ENCODE results near the gene TCF20. TPM values are rescaled to one million over a fixed set of nuclear protein-coding genes. Genes with fewer than 3 reads are reported as not detected.

TCF20 gene
- total RNA-seq, 1 donor from 2014 or later = 13.0 TPM

GRCh38 chr22:42263944-42264343, 6.5 kb downstream of the TCF20 start:
- no peak overlapping the region for H3K27ac ChIP-seq (ENCODE audit: low read depth, low read length)
- H3K4me3 ChIP-seq (ENCODE audit: low read length in 3 of 3) = no peak overlapping the region
- no peak overlapping the region for H3K9ac ChIP-seq (ENCODE audit: low read depth in 1 of 3, low read length in 3 of 3)
- H3K36me3 ChIP-seq (ENCODE audit: control insufficient read depth in 3 of 3, insufficient read depth in 3 of 3, low read length in 3 of 3) = no peaks in the 10 kb centered on the region
- peaks cover 3 to 13% (median 3%) of the 10 kb centered on the region in 3 donors for H3K4me1 ChIP-seq (ENCODE audit: control insufficient read depth in 3 of 3, insufficient read depth in 3 of 3, low read length in 3 of 3)
- H3K9me3 ChIP-seq (ENCODE audit: control insufficient read depth in 3 of 3, low read length in 3 of 3) = no peaks in the 10 kb centered on the region
- no peaks in the 10 kb centered on the region for H3K27me3 ChIP-seq (ENCODE audit: control insufficient read depth in 3 of 3, insufficient read depth in 3 of 3, low read length in 3 of 3)

- Histone ChIP-seq H3K4me1 (ENCODE audit: control insufficient read depth in 3 of 3, insufficient read depth in 3 of 3, low read length in 3 of 3) (peaks cover 0 to 9% (median 0%) of the 10 kb centered on the region in 3 donors), H3K9me3 (ENCODE audit: control insufficient read depth in 3 of 3, low read length in 3 of 3) (no peaks in the 10 kb centered on the region)
Observed at GRCh38 chr22:42262964-42263363, 7.5 kb downstream of the TCF20 start.

GRCh38 chr22:42261296-42261695, 9.2 kb downstream of the TCF20 start:
- H3K9me3 ChIP-seq (ENCODE audit: control insufficient read depth in 3 of 3, low read length in 3 of 3) = no peaks in the 10 kb centered on the region
- H3K4me3 ChIP-seq (ENCODE audit: low read length in 3 of 3) = no peak overlapping the region
- no peak overlapping the region for H3K27ac ChIP-seq (ENCODE audit: low read depth, low read length)
- no peaks in the 10 kb centered on the region for H3K27me3 ChIP-seq (ENCODE audit: control insufficient read depth in 3 of 3, insufficient read depth in 3 of 3, low read length in 3 of 3)
- H3K9ac ChIP-seq (ENCODE audit: low read depth in 1 of 3, low read length in 3 of 3) = no peak overlapping the region
- no peaks in the 10 kb centered on the region for H3K36me3 ChIP-seq (ENCODE audit: control insufficient read depth in 3 of 3, insufficient read depth in 3 of 3, low read length in 3 of 3)
- peaks cover 0 to 9% (median 0%) of the 10 kb centered on the region in 3 donors for H3K4me1 ChIP-seq (ENCODE audit: control insufficient read depth in 3 of 3, insufficient read depth in 3 of 3, low read length in 3 of 3)

More at GRCh38 chr22:42262964-42263363, 7.5 kb downstream of the TCF20 start:
- H3K4me3 ChIP-seq (ENCODE audit: low read length in 3 of 3) = no peak overlapping the region
- H3K27me3 ChIP-seq (ENCODE audit: control insufficient read depth in 3 of 3, insufficient read depth in 3 of 3, low read length in 3 of 3) = no peaks in the 10 kb centered on the region
- H3K9ac ChIP-seq (ENCODE audit: low read depth in 1 of 3, low read length in 3 of 3) = no peak overlapping the region
- no peak overlapping the region for H3K27ac ChIP-seq (ENCODE audit: low read depth, low read length)
- H3K36me3 ChIP-seq (ENCODE audit: control insufficient read depth in 3 of 3, insufficient read depth in 3 of 3, low read length in 3 of 3) = no peaks in the 10 kb centered on the region

DNA sequence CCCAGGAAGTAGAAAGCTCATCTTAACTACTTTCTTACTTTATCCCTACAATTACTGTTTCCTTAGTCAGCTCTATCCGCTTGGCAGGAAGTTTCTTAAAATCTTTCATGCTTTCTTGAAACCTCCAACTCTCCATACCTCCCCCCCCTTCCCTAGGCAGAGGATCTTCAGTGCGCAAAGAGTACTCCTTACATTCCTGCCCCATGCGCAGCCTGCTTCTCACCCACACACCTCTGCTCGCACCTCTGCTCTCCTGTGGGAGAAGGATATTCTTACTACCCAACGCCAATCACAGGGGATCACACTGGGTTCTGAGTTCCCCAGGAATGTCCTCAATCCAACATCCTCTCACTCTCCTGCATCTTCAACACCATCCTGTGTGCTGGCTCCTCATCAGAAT, 12.3 kb downstream of the TCF20 start:
- Histone ChIP-seq H3K9ac (ENCODE audit: low read depth in 1 of 3, low read length in 3 of 3) (no peak overlapping the region), H3K9me3 (ENCODE audit: control insufficient read depth in 3 of 3, low read length in 3 of 3) (no peaks in the 10 kb centered on the region), H3K4me1 (ENCODE audit: control insufficient read depth in 3 of 3, insufficient read depth in 3 of 3, low read length in 3 of 3) (peaks cover 0 to 4% (median 0%) of the 10 kb centered on the region in 3 donors), H3K27ac (ENCODE audit: low read depth, low read length) (no peak overlapping the region), H3K27me3 (ENCODE audit: control insufficient read depth in 3 of 3, insufficient read depth in 3 of 3, low read length in 3 of 3) (no peaks in the 10 kb centered on the region), H3K4me3 (ENCODE audit: low read length in 3 of 3) (no peak overlapping the region), H3K36me3 (ENCODE audit: control insufficient read depth in 3 of 3, insufficient read depth in 3 of 3, low read length in 3 of 3) (no peaks in the 10 kb centered on the region)

DNA sequence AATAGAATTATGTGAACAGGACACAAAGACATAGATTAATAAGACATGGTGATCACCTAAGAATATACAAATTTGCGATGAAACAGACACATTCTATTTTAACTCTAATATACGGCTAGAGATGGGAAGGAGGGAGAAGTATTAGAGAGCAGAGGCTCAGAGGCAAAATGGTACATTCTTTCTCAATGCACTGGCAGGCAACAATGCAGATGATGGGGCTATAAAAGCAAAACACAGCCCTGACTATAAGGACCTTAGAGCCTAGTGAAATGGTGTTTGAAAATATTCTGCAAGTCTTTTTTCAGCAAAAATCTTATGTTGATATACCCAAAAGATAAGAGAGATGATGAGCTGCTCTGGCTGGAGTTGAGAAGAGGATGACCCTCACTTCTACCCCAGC, 13.1 kb downstream of the TCF20 start:
- Histone ChIP-seq H3K36me3 (ENCODE audit: control insufficient read depth in 3 of 3, insufficient read depth in 3 of 3, low read length in 3 of 3) (no peaks in the 10 kb centered on the region), H3K27ac (ENCODE audit: low read depth, low read length) (no peak overlapping the region), H3K9ac (ENCODE audit: low read depth in 1 of 3, low read length in 3 of 3) (no peak overlapping the region), H3K9me3 (ENCODE audit: control insufficient read depth in 3 of 3, low read length in 3 of 3) (no peaks in the 10 kb centered on the region), H3K4me3 (ENCODE audit: low read length in 3 of 3) (no peak overlapping the region), H3K4me1 (ENCODE audit: control insufficient read depth in 3 of 3, insufficient read depth in 3 of 3, low read length in 3 of 3) (peaks cover 0 to 4% (median 0%) of the 10 kb centered on the region in 3 donors), H3K27me3 (ENCODE audit: control insufficient read depth in 3 of 3, insufficient read depth in 3 of 3, low read length in 3 of 3) (no peaks in the 10 kb centered on the region)

GRCh38 chr22:42256930-42257329, 13.5 kb downstream of the TCF20 start:
- H3K27ac ChIP-seq (ENCODE audit: low read depth, low read length) = no peak overlapping the region
- H3K36me3 ChIP-seq (ENCODE audit: control insufficient read depth in 3 of 3, insufficient read depth in 3 of 3, low read length in 3 of 3) = no peaks in the 10 kb centered on the region
- no peaks in the 10 kb centered on the region for H3K9me3 ChIP-seq (ENCODE audit: control insufficient read depth in 3 of 3, low read length in 3 of 3)
- no peaks in the 10 kb centered on the region for H3K27me3 ChIP-seq (ENCODE audit: control insufficient read depth in 3 of 3, insufficient read depth in 3 of 3, low read length in 3 of 3)
- H3K9ac ChIP-seq (ENCODE audit: low read depth in 1 of 3, low read length in 3 of 3) = no peak overlapping the region
- peaks cover 0 to 4% (median 0%) of the 10 kb centered on the region in 3 donors for H3K4me1 ChIP-seq (ENCODE audit: control insufficient read depth in 3 of 3, insufficient read depth in 3 of 3, low read length in 3 of 3)
- no peak overlapping the region for H3K4me3 ChIP-seq (ENCODE audit: low read length in 3 of 3)

GRCh38 chr22:42256220-42256619, 14.2 kb downstream of the TCF20 start:
- Histone ChIP-seq H3K4me3 (ENCODE audit: low read length in 3 of 3) (no peak overlapping the region), H3K4me1 (ENCODE audit: control insufficient read depth in 3 of 3, insufficient read depth in 3 of 3, low read length in 3 of 3) (peaks cover 0 to 4% (median 0%) of the 10 kb centered on the region in 3 donors), H3K9me3 (ENCODE audit: control insufficient read depth in 3 of 3, low read length in 3 of 3) (no peaks in the 10 kb centered on the region), H3K9ac (ENCODE audit: low read depth in 1 of 3, low read length in 3 of 3) (no peak overlapping the region), H3K27ac (ENCODE audit: low read depth, low read length) (no peak overlapping the region), H3K36me3 (ENCODE audit: control insufficient read depth in 3 of 3, insufficient read depth in 3 of 3, low read length in 3 of 3) (no peaks in the 10 kb centered on the region), H3K27me3 (ENCODE audit: control insufficient read depth in 3 of 3, insufficient read depth in 3 of 3, low read length in 3 of 3) (no peaks in the 10 kb centered on the region)

GRCh38 chr22:42249831-42250230, 20.6 kb downstream of the TCF20 start:
- Histone ChIP-seq H3K27me3 (ENCODE audit: control insufficient read depth in 3 of 3, insufficient read depth in 3 of 3, low read length in 3 of 3) (no peaks in the 10 kb centered on the region), H3K9me3 (ENCODE audit: control insufficient read depth in 3 of 3, low read length in 3 of 3) (no peaks in the 10 kb centered on the region), H3K27ac (ENCODE audit: low read depth, low read length) (no peak overlapping the region)

DNA sequence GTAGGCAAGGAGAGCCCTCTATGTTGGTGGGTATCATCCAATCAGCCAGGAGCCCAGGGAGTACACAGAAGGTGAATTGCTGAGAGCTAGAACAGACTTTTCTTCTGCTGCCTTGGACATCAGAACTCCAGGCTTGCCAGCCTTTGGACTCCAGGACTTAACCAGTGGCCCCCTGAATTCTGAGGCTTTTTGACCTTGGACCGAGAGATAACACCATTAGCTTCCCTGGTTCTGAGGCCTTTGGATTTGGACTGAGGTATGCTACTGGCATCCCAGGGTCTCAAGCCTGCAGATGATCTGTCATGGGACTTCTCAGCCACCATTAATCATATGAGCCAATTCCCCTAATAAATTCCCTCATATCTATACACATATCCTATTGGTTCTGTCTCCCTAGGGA, 21.5 kb downstream of the TCF20 start:
- no peak overlapping the region for H3K4me3 ChIP-seq (ENCODE audit: low read length in 3 of 3)
- no peaks in the 10 kb centered on the region for H3K36me3 ChIP-seq (ENCODE audit: control insufficient read depth in 3 of 3, insufficient read depth in 3 of 3, low read length in 3 of 3)
- H3K9ac ChIP-seq (ENCODE audit: low read depth in 1 of 3, low read length in 3 of 3) = no peak overlapping the region
- no peak overlapping the region for H3K27ac ChIP-seq (ENCODE audit: low read depth, low read length)
- H3K27me3 ChIP-seq (ENCODE audit: control insufficient read depth in 3 of 3, insufficient read depth in 3 of 3, low read length in 3 of 3) = no peaks in the 10 kb centered on the region
- no peaks in the 10 kb centered on the region for H3K4me1 ChIP-seq (ENCODE audit: control insufficient read depth in 3 of 3, insufficient read depth in 3 of 3, low read length in 3 of 3)
- no peaks in the 10 kb centered on the region for H3K9me3 ChIP-seq (ENCODE audit: control insufficient read depth in 3 of 3, low read length in 3 of 3)

More at GRCh38 chr22:42249831-42250230, 20.6 kb downstream of the TCF20 start:
- no peak overlapping the region for H3K9ac ChIP-seq (ENCODE audit: low read depth in 1 of 3, low read length in 3 of 3)
- no peaks in the 10 kb centered on the region for H3K36me3 ChIP-seq (ENCODE audit: control insufficient read depth in 3 of 3, insufficient read depth in 3 of 3, low read length in 3 of 3)
- no peak overlapping the region for H3K4me3 ChIP-seq (ENCODE audit: low read length in 3 of 3)
- no peaks in the 10 kb centered on the region for H3K4me1 ChIP-seq (ENCODE audit: control insufficient read depth in 3 of 3, insufficient read depth in 3 of 3, low read length in 3 of 3)

GRCh38 chr22:42247596-42247995, 22.9 kb downstream of the TCF20 start:
- H3K4me3 ChIP-seq (ENCODE audit: low read length in 3 of 3) = no peak overlapping the region
- H3K27me3 ChIP-seq (ENCODE audit: control insufficient read depth in 3 of 3, insufficient read depth in 3 of 3, low read length in 3 of 3) = no peaks in the 10 kb centered on the region
- H3K27ac ChIP-seq (ENCODE audit: low read depth, low read length) = no peak overlapping the region
- no peaks in the 10 kb centered on the region for H3K9me3 ChIP-seq (ENCODE audit: control insufficient read depth in 3 of 3, low read length in 3 of 3)
- H3K36me3 ChIP-seq (ENCODE audit: control insufficient read depth in 3 of 3, insufficient read depth in 3 of 3, low read length in 3 of 3) = no peaks in the 10 kb centered on the region
- H3K9ac ChIP-seq (ENCODE audit: low read depth in 1 of 3, low read length in 3 of 3) = no peak overlapping the region
- no peaks in the 10 kb centered on the region for H3K4me1 ChIP-seq (ENCODE audit: control insufficient read depth in 3 of 3, insufficient read depth in 3 of 3, low read length in 3 of 3)

DNA sequence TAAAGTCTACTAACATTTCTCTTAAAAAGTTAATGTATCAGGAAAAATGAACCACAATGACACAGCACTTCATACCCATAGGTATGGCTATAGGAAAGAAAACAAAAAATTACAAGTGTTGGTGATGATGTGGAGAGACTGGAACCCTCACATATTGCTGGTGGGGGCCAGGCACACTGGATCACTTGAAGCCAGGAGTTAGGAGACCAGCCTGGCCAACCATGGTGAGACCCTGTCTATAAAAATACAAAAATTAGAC, 26.7 kb downstream of the TCF20 start:
- H3K9ac ChIP-seq (ENCODE audit: low read depth in 1 of 3, low read length in 3 of 3) = no peak overlapping the region
- H3K4me3 ChIP-seq (ENCODE audit: low read length in 3 of 3) = no peak overlapping the region
- no peaks in the 10 kb centered on the region for H3K27me3 ChIP-seq (ENCODE audit: control insufficient read depth in 3 of 3, insufficient read depth in 3 of 3, low read length in 3 of 3)
- H3K4me1 ChIP-seq (ENCODE audit: control insufficient read depth in 3 of 3, insufficient read depth in 3 of 3, low read length in 3 of 3) = no peaks in the 10 kb centered on the region
- H3K27ac ChIP-seq (ENCODE audit: low read depth, low read length) = no peak overlapping the region
- no peaks in the 10 kb centered on the region for H3K9me3 ChIP-seq (ENCODE audit: control insufficient read depth in 3 of 3, low read length in 3 of 3)
- no peaks in the 10 kb centered on the region for H3K36me3 ChIP-seq (ENCODE audit: control insufficient read depth in 3 of 3, insufficient read depth in 3 of 3, low read length in 3 of 3)
